ENCODE measurements around the gene TBX6. TPM values are rescaled to one million over a fixed set of nuclear protein-coding genes. Genes with fewer than 3 reads are reported as not detected.

The TBX6 gene
- total RNA-seq, 1 experiment from 2014 or later: 0.49 TPM

GRCh38 chr16:30051518-30051917 lies 40.2 kb downstream of the TBX6 start:
- ChIA-PET CTCF (no interaction called here), POLR2A (ENCODE audit: low non-redundant PET) (no interaction called here)
- intact Hi-C loops (cut with micrococcal nuclease; ENCODE audit: unreplicated experiment): no loop called here
- H3K27ac ChIP-seq (ENCODE audit: low read depth, low read length, poor library complexity, severe bottlenecking): no peak overlapping the region
- no peak for DNase-seq (ENCODE audit: low spot score)
- H3K27me3 ChIP-seq (replicated peaks; ENCODE audit: insufficient read depth, low read depth, low read length, poor library complexity): no peaks in the 10 kb centered on the region
- no TSS peak for BruUV-seq (replicated peaks)
- TF ChIP-seq EZH2 (IDR thresholded peaks at IDR 0.05; ENCODE audit: borderline replicate concordance, low read depth, low read length, poor library complexity, severe bottlenecking) (no peak), CTCF (conservative IDR thresholded peaks at IDR 0.05; ENCODE audit: low read depth, low read length) (no peak)
- H3K36me3 ChIP-seq (ENCODE audit: insufficient read depth, low read length, poor library complexity, severe bottlenecking): peaks cover 10% of the 10 kb centered on the region
- H3K9me3 ChIP-seq (ENCODE audit: low read depth, low read length, poor library complexity, severe bottlenecking): no peaks in the 10 kb centered on the region
- peaks cover 9% of the 10 kb centered on the region for H3K4me1 ChIP-seq (ENCODE audit: insufficient read depth, low read length, poor library complexity, severe bottlenecking)
- H3K4me3 ChIP-seq (ENCODE audit: low read depth, low read length, poor library complexity, severe bottlenecking): no peak overlapping the region

- Histone ChIP-seq H3K27ac (ENCODE audit: low read depth, low read length, poor library complexity, severe bottlenecking) (no peak overlapping the region), H3K4me3 (ENCODE audit: low read depth, low read length, poor library complexity, severe bottlenecking) (no peak overlapping the region), H3K27me3 (replicated peaks; ENCODE audit: insufficient read depth, low read depth, low read length, poor library complexity) (no peaks in the 10 kb centered on the region), H3K4me1 (ENCODE audit: insufficient read depth, low read length, poor library complexity, severe bottlenecking) (peaks cover 8% of the 10 kb centered on the region), H3K36me3 (ENCODE audit: insufficient read depth, low read length, poor library complexity, severe bottlenecking) (no peaks in the 10 kb centered on the region), H3K9me3 (ENCODE audit: low read depth, low read length, poor library complexity, severe bottlenecking) (no peaks in the 10 kb centered on the region)
- ChIA-PET POLR2A (ENCODE audit: low non-redundant PET) (no interaction called here), CTCF (no interaction called here)
- TF ChIP-seq EZH2 (IDR thresholded peaks at IDR 0.05; ENCODE audit: borderline replicate concordance, low read depth, low read length, poor library complexity, severe bottlenecking): no peak
- TF ChIP-seq CTCF (conservative IDR thresholded peaks at IDR 0.05; ENCODE audit: low read depth, low read length): no peak
- DNase-seq (ENCODE audit: low spot score): no peak
- no TSS peak for BruUV-seq (replicated peaks)
- intact Hi-C loops (cut with micrococcal nuclease; ENCODE audit: unreplicated experiment): loop anchor here (10.0 kb wide), 1 partner anchor 575 kb away; no protein-coding TSS in a partner anchor
Observed at GRCh38 chr16:30049871-30050270, 41.9 kb downstream of the TBX6 start.

DNA sequence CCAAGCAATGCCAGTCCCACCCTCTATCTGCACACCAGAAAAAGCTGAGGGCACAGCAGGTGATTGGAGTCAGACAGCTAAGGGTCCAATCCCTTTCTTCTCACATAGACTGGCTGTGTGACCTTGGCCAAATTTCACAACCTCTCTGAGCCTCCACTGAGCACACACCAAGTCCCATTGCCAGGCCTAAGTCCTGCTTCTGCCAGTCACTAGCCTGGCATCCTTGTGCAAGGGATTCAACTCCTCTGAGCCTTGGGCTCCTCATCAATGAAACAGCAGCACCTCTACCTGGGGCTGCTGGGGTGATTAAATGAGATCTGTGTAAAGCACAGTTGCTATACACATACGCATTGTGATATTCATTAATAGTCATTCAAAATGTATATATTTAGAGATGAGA lies 45.1 kb downstream of the TBX6 start:
- H3K4me1 ChIP-seq (ENCODE audit: insufficient read depth, low read length, poor library complexity, severe bottlenecking): no peaks in the 10 kb centered on the region
- no peaks in the 10 kb centered on the region for H3K36me3 ChIP-seq (ENCODE audit: insufficient read depth, low read length, poor library complexity, severe bottlenecking)
- POLR2A ChIA-PET (ENCODE audit: low non-redundant PET): no interaction called here
- H3K27ac ChIP-seq (ENCODE audit: low read depth, low read length, poor library complexity, severe bottlenecking): no peak overlapping the region
- no peaks in the 10 kb centered on the region for H3K27me3 ChIP-seq (replicated peaks; ENCODE audit: insufficient read depth, low read depth, low read length, poor library complexity)
- no peak for TF ChIP-seq EZH2 (IDR thresholded peaks at IDR 0.05; ENCODE audit: borderline replicate concordance, low read depth, low read length, poor library complexity, severe bottlenecking)
- TF ChIP-seq CTCF (conservative IDR thresholded peaks at IDR 0.05; ENCODE audit: low read depth, low read length): no peak
- no peak overlapping the region for H3K4me3 ChIP-seq (ENCODE audit: low read depth, low read length, poor library complexity, severe bottlenecking)
- intact Hi-C loops (cut with micrococcal nuclease; ENCODE audit: unreplicated experiment): loop anchor here (10.0 kb wide), 1 partner anchor 578 kb away; no protein-coding TSS in a partner anchor
- H3K9me3 ChIP-seq (ENCODE audit: low read depth, low read length, poor library complexity, severe bottlenecking): no peaks in the 10 kb centered on the region
- DNase-seq (ENCODE audit: low spot score): no peak
- BruUV-seq (replicated peaks): no TSS peak
- CTCF ChIA-PET: no interaction called here

All from A673 (cell line).